Stomach (tissue), 4 donors: ENCODE data around the gene DDN.

Experiments used
- POLR2A ChIP-seq, 4 donors: fragments of 450-650 bp; IDR thresholded peaks; one replicate each; pipeline ENCODE4 v1.6.1; 2016; ENCODE audit warnings: antibody characterized with exemption in 4 of 4, control low read depth in 2 of 4, mild to moderate bottlenecking in 1 of 4, moderate library complexity in 1 of 4
- POLR2AphosphoS5 ChIP-seq, 3 donors: sonication (generic); formaldehyde crosslinking; IDR thresholded peaks; one replicate each; pipeline ENCODE4 v1.6.1; 2016; ENCODE audit warnings: antibody characterized with exemption in 3 of 3
- TF ChIP-seq, protein P1 (sequence below), 7 experiments: fragments of 450-650 bp in 4 of 7; fragments of 200-600 bp in 3 of 7; sonication (generic) in 3 of 7; IDR thresholded peaks; one replicate each; pipeline ENCODE4 v1.5.1; 2016 to 2019; ENCODE audit warnings: antibody characterized with exemption in 7 of 7, control low read depth in 2 of 7, mild to moderate bottlenecking in 1 of 7

DNA sequence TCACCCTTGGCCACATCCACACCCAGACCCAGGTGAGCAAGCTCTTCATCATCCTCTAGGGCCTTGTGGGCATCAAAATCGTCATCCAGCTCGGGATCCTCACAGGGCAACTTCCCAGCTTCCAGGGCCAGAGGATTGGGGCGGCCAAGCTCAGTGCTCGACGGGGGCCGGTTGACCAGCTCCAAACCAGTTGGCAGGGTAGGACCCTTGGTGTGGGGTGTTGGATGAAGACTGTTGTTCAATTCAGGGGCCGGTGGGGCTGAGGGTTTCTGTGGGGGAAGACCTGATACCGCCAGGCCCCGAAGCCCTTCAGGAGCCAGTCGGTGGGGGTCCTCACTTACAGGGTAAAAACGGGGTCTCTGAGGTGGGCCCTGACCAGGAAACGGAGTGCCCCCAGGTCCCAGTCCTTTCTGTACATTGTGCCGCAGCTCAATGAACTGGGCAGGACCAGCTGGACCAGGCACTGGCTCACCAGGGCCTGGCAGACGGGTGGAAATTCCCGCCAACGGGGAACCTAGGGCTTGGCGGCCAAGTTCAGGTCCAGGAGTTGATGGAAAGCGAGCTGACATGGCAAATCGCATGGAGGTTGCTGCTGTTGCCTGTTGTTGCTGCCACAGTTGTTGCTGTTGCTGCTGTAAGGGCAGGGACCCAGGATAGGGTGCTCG lies 39.2 kb upstream of the DDN start:
- TF ChIP-seq, protein P1, sequence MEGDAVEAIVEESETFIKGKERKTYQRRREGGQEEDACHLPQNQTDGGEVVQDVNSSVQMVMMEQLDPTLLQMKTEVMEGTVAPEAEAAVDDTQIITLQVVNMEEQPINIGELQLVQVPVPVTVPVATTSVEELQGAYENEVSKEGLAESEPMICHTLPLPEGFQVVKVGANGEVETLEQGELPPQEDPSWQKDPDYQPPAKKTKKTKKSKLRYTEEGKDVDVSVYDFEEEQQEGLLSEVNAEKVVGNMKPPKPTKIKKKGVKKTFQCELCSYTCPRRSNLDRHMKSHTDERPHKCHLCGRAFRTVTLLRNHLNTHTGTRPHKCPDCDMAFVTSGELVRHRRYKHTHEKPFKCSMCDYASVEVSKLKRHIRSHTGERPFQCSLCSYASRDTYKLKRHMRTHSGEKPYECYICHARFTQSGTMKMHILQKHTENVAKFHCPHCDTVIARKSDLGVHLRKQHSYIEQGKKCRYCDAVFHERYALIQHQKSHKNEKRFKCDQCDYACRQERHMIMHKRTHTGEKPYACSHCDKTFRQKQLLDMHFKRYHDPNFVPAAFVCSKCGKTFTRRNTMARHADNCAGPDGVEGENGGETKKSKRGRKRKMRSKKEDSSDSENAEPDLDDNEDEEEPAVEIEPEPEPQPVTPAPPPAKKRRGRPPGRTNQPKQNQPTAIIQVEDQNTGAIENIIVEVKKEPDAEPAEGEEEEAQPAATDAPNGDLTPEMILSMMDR (IDR thresholded peaks at IDR 0.05) = no peak
- TF ChIP-seq POLR2A (IDR thresholded peaks at IDR 0.05) (no peak), POLR2AphosphoS5 (IDR thresholded peaks at IDR 0.05) (no peak)
